ENCODE results near the gene NFATC1.

The NFATC1 gene

DNA sequence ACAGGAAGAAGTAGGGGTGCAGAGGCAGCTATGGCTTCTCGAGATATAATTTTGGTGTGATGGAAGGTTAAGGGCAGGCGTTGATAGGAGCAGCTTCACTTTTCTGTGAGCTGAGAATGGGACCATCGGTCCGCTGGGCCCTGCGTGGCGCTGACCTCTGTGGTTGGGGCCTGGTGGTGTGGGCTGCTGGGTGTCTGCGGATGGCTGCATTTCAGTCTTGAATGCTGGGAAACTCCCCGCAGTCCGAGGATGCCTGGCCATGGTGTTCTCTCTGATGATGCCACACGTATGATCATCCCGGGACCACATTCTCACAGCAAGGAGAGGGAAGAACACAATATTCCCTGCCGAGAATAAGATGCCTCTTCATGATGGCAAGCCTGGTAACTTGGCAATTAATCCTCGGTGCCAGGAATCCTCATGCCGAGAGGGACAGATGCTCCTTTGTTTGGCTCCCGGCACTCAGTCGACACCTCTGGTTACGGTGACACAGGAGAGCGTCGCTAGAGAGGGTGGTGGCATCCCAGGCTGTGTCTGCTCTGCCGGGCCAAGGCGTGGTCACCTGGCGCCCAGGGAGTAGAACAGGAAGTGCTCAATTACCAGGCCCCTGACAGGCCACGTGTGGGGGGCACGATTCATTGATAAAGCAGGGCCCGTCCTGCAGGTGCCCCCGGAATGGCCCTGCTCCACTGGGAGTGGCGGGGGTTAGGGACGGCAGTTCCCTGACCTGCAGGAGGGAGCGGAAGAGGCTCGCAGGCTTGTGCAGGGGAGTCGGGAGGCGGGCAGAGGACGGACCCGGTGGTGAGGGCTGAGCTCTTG, 164.5 kb downstream of the NFATC1 start:
- in situ Hi-C loops (cut with MboI; ENCODE audit: low sequenced_read_pairs): no loop called here

DNA sequence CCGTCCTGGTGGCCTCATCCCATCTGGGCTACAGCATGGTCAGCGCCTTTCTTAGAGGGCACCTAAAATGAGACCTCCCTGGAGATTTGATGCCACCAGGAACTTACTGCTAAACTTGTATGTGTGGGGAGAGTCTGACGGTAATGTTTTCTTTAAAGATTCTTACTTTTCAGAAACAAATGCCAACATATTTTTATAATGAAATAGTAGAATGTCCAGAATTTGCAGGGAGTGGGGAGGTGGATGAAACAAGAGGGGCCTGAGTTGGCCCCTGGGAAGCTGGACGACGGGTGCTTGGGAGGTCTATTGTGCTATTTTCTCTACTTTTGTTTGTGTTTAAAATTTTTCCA, 165.1 kb downstream of the NFATC1 start:
- in situ Hi-C loops (cut with MboI; ENCODE audit: low sequenced_read_pairs): no loop called here

DNA sequence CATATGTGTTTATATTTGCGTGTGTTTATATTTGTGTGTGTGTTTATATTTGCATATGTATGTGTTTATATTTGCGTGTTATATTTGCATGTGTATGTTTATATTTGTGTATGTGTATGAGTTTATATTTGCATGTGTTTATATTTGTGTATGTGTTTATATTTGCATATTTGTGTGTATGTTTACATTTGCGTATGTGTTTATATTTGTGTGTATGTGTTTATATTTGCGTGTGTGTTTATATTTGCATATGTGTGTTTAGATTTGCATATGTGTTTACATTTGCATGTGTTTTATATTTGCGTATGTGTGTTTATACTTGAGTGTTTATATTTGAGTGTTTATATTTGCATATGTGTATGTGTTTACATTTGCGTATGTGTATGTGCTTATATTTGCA, 168.2 kb downstream of the NFATC1 start:
- in situ Hi-C loops (cut with MboI; ENCODE audit: low sequenced_read_pairs): no loop called here

DNA sequence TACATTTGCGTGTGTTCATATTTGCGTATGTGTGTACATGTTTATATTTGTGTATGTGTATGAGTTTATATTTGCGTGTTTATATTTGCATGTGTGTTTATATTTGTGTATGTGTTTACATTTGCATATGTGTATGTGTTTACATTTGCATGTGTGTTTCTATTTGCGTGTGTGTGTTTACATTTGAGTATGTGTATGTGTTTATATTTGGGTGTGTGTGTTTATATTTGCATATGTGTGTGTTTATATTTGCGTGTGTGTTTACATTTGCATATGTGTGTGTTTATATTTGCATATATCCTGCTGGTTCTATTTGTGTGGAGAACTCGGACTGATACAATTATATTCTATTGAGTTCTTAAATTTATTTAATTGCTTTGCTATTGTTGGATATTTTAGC, 168.7 kb downstream of the NFATC1 start:
- in situ Hi-C loops (cut with MboI; ENCODE audit: low sequenced_read_pairs): no loop called here

DNA sequence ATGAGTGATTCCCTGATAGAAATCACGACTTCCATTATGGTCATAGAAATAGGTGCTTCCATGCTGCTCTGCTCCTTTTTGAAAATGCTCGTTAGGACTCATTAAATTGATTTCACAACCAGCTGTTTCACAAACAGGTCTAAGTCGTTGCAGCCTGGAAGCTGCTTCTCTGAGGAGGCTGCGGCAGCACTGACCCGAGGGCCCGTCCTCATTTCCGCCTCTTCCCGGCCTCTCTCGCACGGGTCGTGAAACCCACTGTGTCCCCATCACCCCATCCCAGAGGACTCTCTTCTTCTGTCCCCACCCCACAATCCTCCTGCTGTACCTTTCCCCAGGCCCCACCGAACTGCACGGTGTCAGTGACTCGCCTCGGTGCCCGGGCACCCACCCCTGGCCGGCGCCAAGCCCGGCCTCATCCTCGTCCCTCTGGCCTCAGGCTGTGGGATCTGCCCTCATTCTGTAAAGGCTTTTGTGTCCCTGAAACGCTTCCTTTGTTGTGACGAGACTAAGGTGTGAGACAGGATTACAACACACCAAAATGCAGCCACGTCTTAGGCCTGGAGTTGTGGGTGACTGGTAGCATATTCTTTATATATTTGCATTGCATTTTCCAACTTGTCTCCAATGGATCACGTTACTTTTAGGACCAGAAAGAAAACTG, 171.2 kb downstream of the NFATC1 start:
- in situ Hi-C loops (cut with MboI; ENCODE audit: low sequenced_read_pairs): no loop called here

DNA sequence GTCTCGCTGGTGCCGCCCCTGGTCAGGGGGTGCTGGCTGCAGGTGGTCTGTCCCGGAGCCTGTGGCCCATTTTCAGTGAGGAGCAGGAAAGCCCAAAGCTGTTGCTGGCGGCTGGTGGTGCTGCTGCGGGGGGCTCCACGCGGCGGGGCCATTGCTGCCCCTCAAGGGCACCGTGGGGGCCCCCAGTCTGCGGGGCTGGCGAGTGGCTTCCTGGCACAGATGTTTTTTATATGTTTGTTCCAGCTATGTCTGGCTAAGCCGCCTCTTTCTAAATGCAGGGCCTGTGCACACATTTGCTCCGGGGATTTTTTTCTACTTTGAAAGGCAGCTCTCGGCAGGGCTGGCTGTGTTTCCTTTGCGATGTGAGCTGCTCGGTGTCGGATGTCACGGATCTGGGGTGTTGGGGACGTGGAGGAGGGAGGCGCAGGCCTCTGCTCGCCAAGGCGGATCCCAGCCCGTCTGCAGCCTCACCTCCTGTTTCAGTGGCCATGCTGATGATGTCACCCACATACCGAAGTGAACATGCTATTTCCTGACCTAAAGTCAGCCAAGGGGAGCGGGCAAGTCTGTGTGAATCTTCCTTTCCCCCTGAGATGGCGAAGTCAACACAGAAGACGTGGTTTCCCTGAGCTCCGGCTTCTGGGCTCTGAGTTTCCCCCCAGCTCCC, 171.9 kb downstream of the NFATC1 start:
- in situ Hi-C loops (cut with MboI; ENCODE audit: low sequenced_read_pairs): no loop called here

DNA sequence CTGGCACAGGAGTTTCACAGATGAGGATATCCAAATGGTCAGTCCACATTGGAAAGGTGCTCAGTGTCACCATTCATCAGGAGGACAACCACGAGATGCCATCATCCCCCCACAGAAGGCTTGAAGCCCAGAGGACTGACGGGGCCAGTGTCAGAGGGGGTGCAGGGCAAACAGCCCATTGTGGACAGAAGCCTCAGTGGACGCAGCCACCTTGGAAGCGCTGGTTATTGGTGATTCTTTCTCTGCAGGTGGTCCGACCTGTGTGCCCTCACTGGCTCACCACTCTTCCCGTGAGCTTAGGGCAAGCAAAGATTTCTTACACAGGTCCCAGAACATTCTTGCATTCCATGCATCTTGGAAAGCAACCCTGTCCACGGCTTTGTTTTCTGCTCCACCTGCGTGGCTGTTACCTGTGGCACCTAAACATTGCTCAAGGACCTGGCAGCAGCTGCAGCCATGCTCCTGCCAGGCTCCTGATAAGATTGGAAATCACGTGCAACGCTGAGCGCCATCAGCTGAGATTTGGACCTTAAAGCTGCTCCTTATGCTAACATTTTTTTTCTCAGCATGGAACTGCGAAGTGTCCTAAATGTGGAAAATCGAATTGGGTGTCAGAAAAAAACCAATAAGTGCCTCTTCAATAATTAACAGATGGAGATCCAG, 172.9 kb downstream of the NFATC1 start:
- in situ Hi-C loops (cut with MboI; ENCODE audit: low sequenced_read_pairs): no loop called here

DNA sequence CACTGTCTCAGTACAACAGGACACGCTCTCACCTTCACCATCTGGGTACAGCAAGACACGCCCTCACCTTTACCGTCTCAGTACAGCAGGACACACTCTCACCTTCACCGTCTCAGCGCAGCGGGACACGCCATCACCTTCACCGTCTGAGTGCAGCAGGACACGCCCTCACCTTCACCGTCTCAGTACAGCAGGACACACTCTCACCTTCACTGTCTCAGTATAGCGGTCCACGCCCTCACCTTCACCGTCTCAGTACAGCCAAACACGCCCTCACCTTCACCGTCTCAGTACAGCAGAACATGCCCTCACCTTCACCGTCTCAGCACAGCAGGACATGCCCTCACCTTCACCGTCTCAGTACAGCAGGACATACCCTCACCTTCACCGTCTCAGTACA, 174.0 kb downstream of the NFATC1 start:
- in situ Hi-C loops (cut with MboI; ENCODE audit: low sequenced_read_pairs): no loop called here

DNA sequence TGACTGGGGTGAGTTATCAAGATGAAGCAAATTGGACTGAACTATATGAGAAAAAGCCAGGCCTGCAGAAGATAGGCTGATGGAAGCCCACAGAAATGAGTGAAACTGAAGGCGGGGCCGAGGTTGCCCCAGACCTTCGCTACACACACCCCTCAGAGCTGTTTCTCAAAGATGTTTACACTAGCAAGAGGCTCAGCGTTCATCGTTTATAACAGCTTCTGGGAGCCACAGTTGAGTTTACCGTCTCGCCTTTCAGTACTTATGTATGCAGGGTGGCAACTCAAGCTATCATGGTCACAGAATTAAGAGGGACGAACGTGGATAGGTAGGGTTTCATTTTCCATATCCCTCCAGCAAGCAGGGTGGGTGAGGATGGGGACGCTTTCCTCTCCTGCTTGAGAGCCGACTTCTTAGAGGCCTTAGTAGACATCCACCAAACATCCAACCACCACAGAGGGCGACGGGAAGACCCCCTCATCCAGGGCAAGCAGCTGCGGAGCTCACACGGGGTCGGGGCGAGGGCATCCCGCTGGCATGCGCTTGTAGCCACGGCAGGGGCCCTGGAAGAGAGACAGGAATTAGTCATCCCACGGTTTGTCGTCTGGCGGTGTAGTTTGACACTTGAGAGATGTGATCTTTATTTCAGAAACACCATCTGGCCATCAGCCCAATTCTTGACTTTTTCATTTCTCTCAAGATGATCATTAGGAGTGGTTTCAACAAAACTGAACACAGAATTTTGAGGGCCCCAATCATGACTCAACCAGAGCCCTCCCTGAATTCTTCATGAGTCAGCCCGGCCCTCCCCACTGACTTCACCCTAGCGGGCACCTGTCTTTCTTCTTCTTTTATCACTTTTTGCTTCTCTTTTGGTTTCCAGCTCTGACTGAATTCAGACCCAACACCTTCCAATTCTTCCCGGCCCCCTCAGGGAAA, 174.8 kb downstream of the NFATC1 start:
- in situ Hi-C loops (cut with MboI; ENCODE audit: low sequenced_read_pairs): no loop called here

DNA sequence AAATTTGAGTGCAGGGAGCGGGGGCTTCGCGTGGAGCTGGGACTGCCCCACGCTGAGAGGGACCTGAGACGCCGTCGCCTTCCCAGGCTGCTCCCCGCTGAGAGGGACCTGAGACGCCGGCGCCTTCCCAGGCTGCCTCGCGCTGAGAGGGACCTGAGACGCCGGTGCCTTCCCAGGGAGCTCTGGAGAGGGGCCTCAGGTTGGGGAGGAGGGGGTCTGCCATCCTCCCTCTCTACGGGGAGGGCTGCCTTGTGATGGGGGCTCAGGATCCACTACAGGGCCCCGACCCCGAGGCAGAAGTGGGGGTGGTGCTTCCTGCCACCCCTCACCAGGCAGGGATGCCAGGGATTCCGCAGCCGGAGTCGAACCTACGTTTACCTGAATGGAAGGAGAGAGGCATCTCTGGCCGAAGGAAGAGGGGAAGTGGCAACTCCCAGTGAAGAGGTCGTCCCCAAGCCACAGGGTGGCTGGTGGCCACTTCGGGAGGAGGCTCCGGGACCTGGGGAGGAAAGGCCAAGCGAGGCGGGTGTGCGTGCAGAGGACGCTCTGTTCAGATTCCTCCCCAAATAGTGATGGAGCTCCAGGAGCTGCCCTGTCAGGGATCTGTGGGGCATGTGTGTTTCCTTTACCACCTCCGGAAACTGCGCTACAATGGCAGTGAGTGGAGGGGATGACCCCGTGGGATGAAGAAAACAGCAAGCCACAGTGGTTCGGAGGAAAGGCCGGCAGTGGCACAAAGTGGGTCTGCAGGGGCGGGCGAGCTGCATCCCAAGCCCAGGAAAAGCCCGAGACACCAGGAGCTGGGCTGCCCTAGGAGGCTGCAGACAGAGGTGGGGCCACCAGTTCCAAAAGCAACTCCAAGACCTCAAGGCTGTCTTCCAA, 175.7 kb downstream of the NFATC1 start:
- in situ Hi-C loops (cut with MboI; ENCODE audit: low sequenced_read_pairs): no loop called here

DNA sequence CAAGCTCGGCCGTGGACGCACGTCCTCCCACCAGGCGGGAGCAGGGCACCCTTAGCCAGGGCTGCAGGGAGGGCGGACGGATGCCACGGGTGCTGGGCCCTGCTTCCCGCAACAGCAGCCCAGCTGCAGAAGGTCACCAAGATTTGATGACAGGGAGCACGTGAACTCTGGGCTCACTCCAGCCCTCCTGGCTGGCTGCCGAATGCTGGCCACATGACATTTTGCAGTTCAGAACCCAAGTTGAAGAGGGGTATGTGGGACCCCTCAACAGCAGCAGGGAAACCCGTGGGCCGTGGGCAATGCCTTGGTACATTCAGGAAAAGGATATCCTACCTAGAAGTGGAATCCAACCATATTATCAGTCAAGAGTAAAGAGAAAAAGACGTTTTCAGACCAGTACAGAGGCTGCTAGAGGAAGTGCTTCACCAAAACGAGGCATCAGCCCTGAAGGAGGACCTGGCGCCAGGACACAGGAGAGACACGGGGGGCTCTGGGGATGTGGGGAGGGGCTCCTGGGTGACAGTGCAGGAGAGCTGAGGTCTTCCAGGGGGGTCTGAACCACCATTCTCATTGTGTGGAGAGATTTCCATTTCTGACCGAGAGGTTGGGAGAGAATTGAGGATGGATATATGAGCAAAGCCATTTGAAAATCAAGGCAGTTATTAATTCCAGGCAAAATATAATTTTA, 176.5 kb downstream of the NFATC1 start:
- in situ Hi-C loops (cut with MboI; ENCODE audit: low sequenced_read_pairs): no loop called here

DNA sequence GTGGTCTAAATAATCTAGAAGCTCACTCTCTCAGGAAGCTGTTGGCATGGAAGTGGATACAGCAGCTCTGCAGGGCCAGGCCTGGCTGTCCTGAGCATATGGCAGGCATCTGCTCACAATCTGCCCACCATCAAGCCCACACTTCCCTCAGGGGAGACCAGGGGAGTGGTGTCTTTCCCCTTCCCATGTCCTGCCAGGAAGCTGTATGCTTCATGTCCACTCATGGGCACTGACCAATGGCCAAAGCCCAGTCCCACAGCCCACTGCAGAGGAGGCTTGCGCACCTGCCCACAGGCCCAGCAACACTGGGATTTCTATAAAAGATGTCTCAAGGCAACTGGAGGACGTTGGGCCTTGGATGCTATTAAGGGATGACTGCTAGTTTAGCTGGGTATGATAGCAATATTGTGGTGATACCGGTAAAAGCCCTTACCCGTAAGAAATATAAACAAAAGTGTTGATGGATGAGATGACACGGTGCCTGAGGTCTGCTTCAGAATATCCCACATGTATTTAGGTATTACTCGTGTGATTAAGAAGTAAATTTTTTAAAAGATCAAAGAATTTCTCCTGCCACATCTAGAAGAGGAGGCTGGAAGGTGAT, 177.2 kb downstream of the NFATC1 start:
- in situ Hi-C loops (cut with MboI; ENCODE audit: low sequenced_read_pairs): no loop called here

DNA sequence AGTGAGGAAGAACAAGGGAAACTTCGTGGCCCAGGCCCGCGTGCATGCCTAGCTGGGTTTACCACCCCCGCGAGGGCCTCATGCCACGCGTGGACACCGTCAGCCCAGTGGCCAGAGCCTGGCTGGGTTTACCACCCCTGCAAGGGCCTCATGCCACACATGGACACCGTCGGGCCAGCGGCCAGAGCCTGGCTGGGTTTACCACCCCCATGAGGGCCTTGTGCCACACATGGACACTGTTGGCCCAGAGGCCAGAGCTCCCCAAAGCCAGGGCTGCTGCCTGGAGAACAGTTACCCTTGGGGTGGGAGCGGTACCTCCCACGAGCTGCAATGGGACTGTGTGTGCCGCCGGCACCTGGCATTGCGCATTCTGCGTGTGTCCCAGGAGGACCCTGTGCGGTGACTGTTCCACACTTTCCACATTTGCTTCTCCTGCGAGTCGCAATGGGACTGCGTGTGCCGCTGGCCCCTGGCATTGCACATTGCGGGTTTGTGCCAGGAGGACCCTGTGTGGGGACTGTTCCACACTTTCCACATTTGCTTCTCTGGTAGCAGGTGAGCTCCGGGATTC, 178.3 kb downstream of the NFATC1 start:
- in situ Hi-C loops (cut with MboI; ENCODE audit: low sequenced_read_pairs): no loop called here

DNA sequence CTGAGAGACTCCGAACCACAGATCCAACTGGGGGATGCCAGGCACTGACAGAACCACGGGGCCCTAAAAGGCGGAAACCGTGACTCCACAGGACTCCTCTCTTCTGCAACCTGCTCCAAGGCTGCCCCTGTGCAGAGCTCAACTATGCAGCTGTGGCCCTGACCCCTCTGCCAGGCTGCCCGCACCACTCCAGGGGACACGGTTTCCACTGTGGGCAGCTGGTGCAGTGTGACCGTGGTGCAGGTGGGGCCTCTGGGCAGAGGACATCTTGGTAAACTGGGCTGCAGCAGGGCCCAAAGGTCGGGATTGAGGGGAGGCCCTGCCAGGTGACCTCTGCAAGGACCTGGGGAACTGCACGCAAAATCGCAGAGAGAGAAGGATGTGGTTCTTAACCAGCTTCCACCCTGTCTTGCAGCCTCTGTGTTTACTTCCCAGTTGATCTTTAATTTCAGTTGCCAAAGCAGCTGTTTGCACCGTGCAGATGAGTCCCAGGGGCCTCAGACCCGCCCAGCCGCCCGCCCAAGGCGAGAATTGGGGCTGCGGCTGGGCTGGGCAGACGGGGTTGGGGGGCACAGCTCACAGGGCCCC, 179.3 kb downstream of the NFATC1 start:
- in situ Hi-C loops (cut with MboI; ENCODE audit: low sequenced_read_pairs): no loop called here

DNA sequence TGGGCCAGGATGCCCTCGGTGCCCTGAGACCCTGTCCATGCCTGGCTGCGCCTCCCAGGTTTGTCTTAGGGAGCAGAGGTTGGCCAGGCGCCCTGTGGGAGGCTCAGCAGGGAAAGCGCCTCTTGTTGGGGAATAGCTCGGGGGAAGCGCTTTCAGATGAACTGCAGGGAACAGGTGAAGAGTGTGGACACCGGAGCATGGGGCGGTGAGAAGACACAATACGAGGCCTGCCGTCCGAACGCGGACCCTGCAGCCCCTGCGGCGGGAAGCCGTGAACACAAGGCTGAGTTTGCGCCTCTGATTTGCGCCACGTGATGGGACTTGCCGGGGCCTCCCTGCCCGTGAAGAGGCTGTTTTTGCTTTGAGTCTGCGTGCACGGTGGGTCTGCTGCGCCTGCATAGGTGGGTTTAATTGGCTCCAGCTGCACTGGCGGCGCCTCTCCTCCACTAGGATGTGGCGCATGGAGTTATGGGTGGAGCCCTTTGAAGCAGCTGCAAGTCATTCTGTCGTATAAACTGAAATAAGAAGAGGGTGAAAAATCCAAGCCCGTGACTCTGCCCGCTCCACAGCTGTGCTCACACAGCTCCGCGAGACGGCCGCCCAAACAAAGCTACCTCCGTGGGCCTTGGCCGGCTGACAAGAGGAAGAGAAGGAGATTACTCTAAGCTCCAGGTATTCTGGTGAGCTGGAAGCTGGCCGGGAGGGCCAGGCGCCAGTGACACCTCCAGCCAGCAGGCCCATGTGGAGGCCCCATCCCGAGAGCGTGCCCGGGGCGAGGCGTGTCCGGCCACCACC, 180.4 kb downstream of the NFATC1 start:
- in situ Hi-C loops (cut with MboI; ENCODE audit: low sequenced_read_pairs): no loop called here

DNA sequence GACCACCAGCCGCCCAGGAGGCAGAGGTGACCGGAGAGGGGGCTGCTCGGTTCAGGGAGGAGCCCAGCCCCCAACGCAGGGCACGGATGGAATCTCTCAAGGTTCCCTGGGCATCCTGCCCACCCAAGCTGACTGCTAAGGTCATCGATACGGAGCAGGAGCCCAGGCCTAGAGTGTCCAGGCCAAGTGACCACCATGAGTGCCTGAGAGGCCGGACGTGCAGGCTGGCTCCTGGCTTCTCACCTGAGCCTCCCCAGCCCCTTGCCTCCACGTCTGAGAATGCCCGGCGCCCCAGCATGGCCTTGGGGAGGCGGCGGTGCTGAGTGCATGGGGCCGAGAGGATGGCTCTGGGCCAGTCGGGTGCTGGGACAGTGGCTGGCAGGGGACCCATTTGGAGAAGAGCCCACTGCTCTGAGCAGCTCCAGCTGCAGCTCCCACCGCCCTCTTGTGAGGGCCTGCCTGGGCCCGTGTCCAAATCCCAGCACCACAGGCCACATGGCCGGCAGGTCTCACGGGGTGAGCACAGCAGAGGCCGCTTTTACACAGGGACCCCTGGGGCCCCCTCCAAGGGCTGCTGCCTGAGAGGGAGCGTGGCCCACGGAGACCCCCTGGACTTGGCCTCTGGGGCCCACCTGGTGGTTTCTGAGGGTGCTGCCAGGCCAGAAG, 181.1 kb downstream of the NFATC1 start:
- in situ Hi-C loops (cut with MboI; ENCODE audit: low sequenced_read_pairs): no loop called here
